HG02610 (cell line): ENCODE data around the gene TNPO2.
"Not testable (repeated sequence)": the region's sequence is repeated elsewhere in the genome, so short reads cannot be mapped to it uniquely, and the experiment has no call there.

Experiments
- ATAC-seq: cut with Tn5 transposase; IDR thresholded peaks from one replicate; pipeline ENCODE4 v1.9.1; 2021; ENCODE audit warnings: mild to moderate bottlenecking, moderate library complexity; ENCODE audit not compliant: unreplicated experiment

The TNPO2 gene

GRCh38 chr19:12678039-12678438 is 45.7 kb downstream of the TNPO2 start:
- ATAC-seq: not testable (repeated sequence)

- no peak for ATAC-seq
Measured at GRCh38 chr19:12676928-12677327, 46.8 kb downstream of the TNPO2 start.

- ATAC-seq: no peak
Measured at GRCh38 chr19:12676384-12676792, 47.3 kb downstream of the TNPO2 start.

GRCh38 chr19:12675940-12676339 is 47.8 kb downstream of the TNPO2 start:
- no peak for ATAC-seq

GRCh38 chr19:12675399-12675798 is 48.3 kb downstream of the TNPO2 start:
- ATAC-seq: no peak

GRCh38 chr19:12672744-12673143 is 51.0 kb downstream of the TNPO2 start:
- ATAC-seq: no peak

GRCh38 chr19:12670159-12670928 is 53.4 kb downstream of the TNPO2 start:
- no peak for ATAC-seq

GRCh38 chr19:12669270-12670158 is 54.2 kb downstream of the TNPO2 start:
- no peak for ATAC-seq

- no peak for ATAC-seq
Measured at GRCh38 chr19:12668932-12669269, 54.8 kb downstream of the TNPO2 start.

GRCh38 chr19:12668346-12668745 is 55.4 kb downstream of the TNPO2 start:
- no peak for ATAC-seq

- no peak for ATAC-seq
Measured at GRCh38 chr19:12667731-12668302, 55.9 kb downstream of the TNPO2 start.

- peak; percentile 47 for ATAC-seq
Measured at GRCh38 chr19:12666265-12667048, 57.3 kb downstream of the TNPO2 start, which contains the start of the genes MAN2B1 and WDR83. MAN2B1 (minus strand) TSS chr19:12666742; CDS start chr19:12666701, 41 bp downstream. WDR83 (plus strand) TSS chr19:12666807; CDS start chr19:12669791, 2,984 bp downstream.

- no peak for ATAC-seq
Measured at GRCh38 chr19:12665671-12666264, 58.0 kb downstream of the TNPO2 start.

- ATAC-seq: no peak
Measured at GRCh38 chr19:12665281-12665573, 58.5 kb downstream of the TNPO2 start.

GRCh38 chr19:12664406-12665280 is 59.1 kb downstream of the TNPO2 start:
- no peak for ATAC-seq

- ATAC-seq: no peak
Measured at GRCh38 chr19:12660980-12661379, 62.8 kb downstream of the TNPO2 start.

GRCh38 chr19:12657966-12658365 is 65.8 kb downstream of the TNPO2 start:
- no peak for ATAC-seq

- no peak for ATAC-seq
Measured at GRCh38 chr19:12656899-12657571, 66.7 kb downstream of the TNPO2 start.

- no peak for ATAC-seq
Measured at GRCh38 chr19:12655546-12655945, 68.2 kb downstream of the TNPO2 start.
